Type B pancreatic cell (in vitro differentiated cells): ENCODE measurements around the gene PARVA. TPM values are rescaled to one million over a fixed set of nuclear protein-coding genes. Genes with fewer than 3 reads are reported as not detected.
"Not testable (repeated sequence)": the region's sequence is repeated elsewhere in the genome, so short reads cannot be mapped to it uniquely, and the experiment has no call there.

ENCODE experiments used
- DNase-seq: peaks from one replicate; pipeline ENCODE4 v3.0.0; 2021; ENCODE audit warnings: mixed read lengths; ENCODE audit not compliant: unreplicated experiment; ENCODE audit errors: extremely low spot score
- H3K27ac Mint-ChIP-seq: 2 replicates; pipeline ENCODE4 v1.8.0; 2021; ENCODE audit warnings: mild to moderate bottlenecking, mixed read lengths
- H3K27me3 Mint-ChIP-seq: 2 replicates; pipeline ENCODE4 v1.8.0; 2021; ENCODE audit warnings: mixed read lengths
- H3K36me3 Mint-ChIP-seq: 2 replicates; pipeline ENCODE4 v1.8.0; 2021; ENCODE audit warnings: mixed read lengths
- H3K4me1 Mint-ChIP-seq: one replicate; pipeline ENCODE4 v1.8.0; 2021; ENCODE audit warnings: mixed read lengths; ENCODE audit not compliant: unreplicated experiment
- H3K4me3 Mint-ChIP-seq: 2 replicates; pipeline ENCODE4 v1.8.0; 2021; ENCODE audit warnings: mild to moderate bottlenecking, mixed read lengths
- H3K9me3 Mint-ChIP-seq: 2 replicates; pipeline ENCODE4 v1.8.0; 2021; ENCODE audit warnings: mixed read lengths
- CTCF ChIP-seq: fragments of 200-600 bp; sonication (generic); conservative IDR thresholded peaks from 2 replicates; pipeline ENCODE4 v1.5.0; 2021; ENCODE audit warnings: antibody characterized with exemption, mild to moderate bottlenecking
- total RNA-seq: library from RNA; stranded (reverse); gene quantifications from 2 replicates; pipeline ENCODE4 v1.2.1, GENCODE V29; 2021; ENCODE audit warnings: low replicate concordance

Gene PARVA
- total RNA-seq, 1 donor from 2014 or later: 49.4 TPM

- DNase-seq: no peak
- Mint-ChIP-seq H3K4me3 (no peak overlapping the region), H3K9me3 (no peaks in the 10 kb centered on the region), H3K36me3 (no peaks in the 10 kb centered on the region), H3K4me1 (no peaks in the 10 kb centered on the region), H3K27me3 (no peaks in the 10 kb centered on the region), H3K27ac (no peak overlapping the region)
- no peak for TF ChIP-seq CTCF
Observed at GRCh38 chr11:12343526-12343925, 33.8 kb upstream of the PARVA start.

GRCh38 chr11:12353534-12353933, 23.8 kb upstream of the PARVA start:
- no peak for DNase-seq
- H3K9me3 Mint-ChIP-seq: no peaks in the 10 kb centered on the region
- H3K27ac Mint-ChIP-seq: no peak overlapping the region
- H3K4me1 Mint-ChIP-seq: peaks cover 9% of the 10 kb centered on the region
- no peaks in the 10 kb centered on the region for H3K27me3 Mint-ChIP-seq
- TF ChIP-seq CTCF: no peak
- no peak overlapping the region for H3K4me3 Mint-ChIP-seq
- H3K36me3 Mint-ChIP-seq: no peaks in the 10 kb centered on the region

- Mint-ChIP-seq H3K4me3 (no peak overlapping the region), H3K27me3 (no peaks in the 10 kb centered on the region), H3K4me1 (peaks cover 9% of the 10 kb centered on the region), H3K27ac (no peak overlapping the region), H3K36me3 (no peaks in the 10 kb centered on the region), H3K9me3 (no peaks in the 10 kb centered on the region)
- no peak for TF ChIP-seq CTCF
- DNase-seq: no peak
Observed at GRCh38 chr11:12354750-12355545, 22.4 kb upstream of the PARVA start.

- H3K4me3 Mint-ChIP-seq: no peak overlapping the region
- H3K4me1 Mint-ChIP-seq: peaks cover 21% of the 10 kb centered on the region
- TF ChIP-seq CTCF: no peak
- H3K27ac Mint-ChIP-seq: no peak overlapping the region
- H3K36me3 Mint-ChIP-seq: no peaks in the 10 kb centered on the region
- no peak for DNase-seq
- H3K27me3 Mint-ChIP-seq: no peaks in the 10 kb centered on the region
- no peaks in the 10 kb centered on the region for H3K9me3 Mint-ChIP-seq
Observed at GRCh38 chr11:12356944-12357655, 20.3 kb upstream of the PARVA start.

- H3K4me3 Mint-ChIP-seq, H3K36me3 Mint-ChIP-seq, H3K9me3 Mint-ChIP-seq, DNase-seq, H3K27ac Mint-ChIP-seq, H3K27me3 Mint-ChIP-seq: not testable (repeated sequence)
- peaks cover 27% of the 10 kb centered on the region for H3K4me1 Mint-ChIP-seq
Observed at GRCh38 chr11:12357697-12358096, 19.7 kb upstream of the PARVA start.
